Keratinocyte (primary cell): ENCODE results near the gene NOTCH1. TPM values are rescaled to one million over a fixed set of nuclear protein-coding genes. Genes with fewer than 3 reads are reported as not detected.

Source experiments
- DNase-seq: peaks from one replicate; pipeline ENCODE4 v3.0.0-alpha.2; 2011; ENCODE audit warnings: low read depth, missing footprints, low spot score
- FAIRE-seq: peaks from 2 replicates; lab custom pipeline; 2011; peaks lifted over from hg19 to GRCh38; lab: Jason Lieb, UNC
- H2AFZ ChIP-seq: 2 replicates; pipeline ENCODE4 v1.6.0; 2012; ENCODE audit warnings: low read length, control low read depth, inconsistent platforms; ENCODE audit not compliant: control insufficient read depth
- H3K27ac ChIP-seq: 2 replicates; pipeline ENCODE4 v1.5.1; 2011; ENCODE audit warnings: low read length; ENCODE audit not compliant: control insufficient read depth, insufficient read depth
- H3K27me3 ChIP-seq: 3 replicates; pipeline ENCODE4 v1.6.0; 2011; ENCODE audit warnings: low read length; ENCODE audit not compliant: control insufficient read depth, insufficient read depth; ENCODE audit errors: extremely low read depth
- H3K36me3 ChIP-seq, 2 experiments: 2 replicates in 1 of 2; 3 replicates in 1 of 2; pipeline ENCODE4 v1.5.1; 2011; ENCODE audit warnings: low read length in 2 of 2, mild to moderate bottlenecking in 1 of 2; ENCODE audit not compliant: control insufficient read depth in 2 of 2, insufficient read depth in 2 of 2; ENCODE audit errors: extremely low read depth in 1 of 2
- H3K4me1 ChIP-seq: 3 replicates; pipeline ENCODE4 v1.5.1; 2011; ENCODE audit warnings: low read length; ENCODE audit not compliant: control insufficient read depth, insufficient read depth; ENCODE audit errors: extremely low read depth
- H3K4me2 ChIP-seq: 3 replicates; pipeline ENCODE4 v1.6.0; 2011; ENCODE audit warnings: low read depth, low read length; ENCODE audit not compliant: control insufficient read depth, insufficient read depth; ENCODE audit errors: extremely low read depth
- H3K4me3 ChIP-seq, 3 experiments: fragments of 200-600 bp in 1 of 3; sonication (generic) in 1 of 3; 2 replicates in 2 of 3; 3 replicates in 1 of 3; pipeline ENCODE4 v1.5.1; 2011 to 2016; ENCODE audit warnings: low read length in 3 of 3, mild to moderate bottlenecking in 3 of 3, control low read depth in 2 of 3, inconsistent platforms in 1 of 3, low read depth in 1 of 3, mixed read lengths in 1 of 3, mixed run types in 1 of 3, moderate library complexity in 1 of 3; ENCODE audit not compliant: control insufficient read depth in 2 of 3, insufficient read depth in 2 of 3; ENCODE audit errors: extremely low read depth in 1 of 3
- H3K79me2 ChIP-seq: 2 replicates; pipeline ENCODE4 v1.6.0; 2012; ENCODE audit warnings: low read length; ENCODE audit not compliant: control insufficient read depth, insufficient read depth
- H3K9ac ChIP-seq: 3 replicates; pipeline ENCODE4 v1.6.0; 2011; ENCODE audit warnings: low read length; ENCODE audit not compliant: control insufficient read depth, insufficient read depth; ENCODE audit errors: extremely low read depth
- H3K9me1 ChIP-seq: 3 replicates; pipeline ENCODE4 v1.6.0; 2011; ENCODE audit warnings: low read length; ENCODE audit not compliant: control insufficient read depth, insufficient read depth; ENCODE audit errors: extremely low read depth
- H3K9me3 ChIP-seq: 2 replicates; pipeline ENCODE4 v1.5.1; 2012; ENCODE audit warnings: low read depth, low read length; ENCODE audit not compliant: control insufficient read depth
- H4K20me1 ChIP-seq: 3 replicates; pipeline ENCODE4 v1.6.0; 2011; ENCODE audit warnings: low read length; ENCODE audit not compliant: control insufficient read depth, insufficient read depth; ENCODE audit errors: extremely low read depth
- CTCF ChIP-seq, 3 experiments: IDR thresholded peaks in 1 of 3; conservative IDR thresholded peaks in 1 of 3; optimal IDR thresholded peaks in 1 of 3; 2 replicates in 2 of 3; 3 replicates in 1 of 3; pipeline versions ENCODE3 to v1.5.1; 2011; ENCODE audit warnings: low read length in 3 of 3, mild to moderate bottlenecking in 3 of 3, moderate library complexity in 2 of 3, control low read depth in 1 of 3, inconsistent platforms in 1 of 3; ENCODE audit not compliant: insufficient read depth in 2 of 3; ENCODE audit errors: extremely low read depth in 1 of 3
- EZH2 ChIP-seq: IDR thresholded peaks from one replicate; pipeline ENCODE4 v1.6.1; 2012; ENCODE audit warnings: inconsistent platforms, mild to moderate bottlenecking, low read length, moderate library complexity
- dilution Hi-C: fragments of 300-500 bp; cut with MboI; formaldehyde crosslinking; loops from one replicate; pipeline ENCODE4 v1.7.0; 2020; ENCODE audit warnings: low sequenced_read_pairs; ENCODE audit not compliant: extremely low pct_ligation_motif_present
- polyA plus RNA-seq, 5 experiments: library from polyadenylated mRNA; depleted of rRNA in 3 of 5; stranded (reverse) in 3 of 5; stranded (forward) in 1 of 5; unstranded in 1 of 5; fragments of >200 nt; gene quantifications; 1 replicate in 1 of 5; 2 replicates in 3 of 5; 3 replicates in 1 of 5; pipeline versions ENCODE4 v1.2.1 to v1.2.3, GENCODE V29; 2011 to 2012; ENCODE audit warnings: missing spikeins in 2 of 5, low read depth in 1 of 5, low replicate concordance in 1 of 5

The NOTCH1 gene
- polyA plus RNA-seq, 1 donor (not counting 4 experiments of a cell fraction or from before 2014, with no cell fraction given): 6.1 TPM

DNA sequence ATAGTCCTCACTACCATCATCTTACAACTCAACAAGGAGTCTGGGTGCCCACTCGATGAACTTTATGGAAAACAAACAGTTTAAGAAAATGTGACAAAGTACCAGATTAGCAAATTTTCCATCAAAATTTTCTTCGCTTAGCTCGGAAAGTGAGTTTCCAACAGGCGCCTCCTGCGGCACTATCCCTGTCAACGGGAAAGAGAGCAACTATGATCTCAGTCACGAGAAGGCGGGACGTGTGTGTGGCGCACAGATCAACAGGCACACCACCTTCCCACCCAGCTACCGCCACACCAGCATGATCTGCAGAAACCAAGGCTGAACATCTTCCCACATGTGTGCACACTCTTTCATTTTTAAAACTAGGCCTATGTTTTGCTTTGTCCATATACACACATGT lies 92.5 kb downstream of the NOTCH1 start:
- H4K20me1 ChIP-seq: peaks cover 3% of the 10 kb centered on the region
- dilution Hi-C loops: no loop called here
- no peak for FAIRE-seq

GRCh38 chr9:136451221-136451877 lies 94.5 kb downstream of the NOTCH1 start:
- Histone ChIP-seq H3K4me1 (no peaks in the 10 kb centered on the region), H3K4me3 (no peak overlapping the region), H2AFZ (no peak overlapping the region), H4K20me1 (no peaks in the 10 kb centered on the region), H3K36me3 (peaks cover 54 to 58% of the 10 kb centered on the region in 2 experiments), H3K27ac (no peak overlapping the region), H3K27me3 (no peaks in the 10 kb centered on the region), H3K9me1 (no peaks in the 10 kb centered on the region), H3K4me2 (no peak overlapping the region), H3K9ac (no peak overlapping the region), H3K79me2 (peaks cover 2% of the 10 kb centered on the region), H3K9me3 (no peaks in the 10 kb centered on the region)
- no peak for FAIRE-seq
- TF ChIP-seq EZH2 (no peak), CTCF (optimal IDR thresholded peaks at IDR 0.05 in 1 of 3, IDR thresholded peaks at IDR 0.05 in 1 of 3, conservative IDR thresholded peaks at IDR 0.05 in 1 of 3; ENCODE audit: extremely low read depth in 1 of 3, insufficient read depth in 2 of 3, low read length in 3 of 3) (no peak)
- dilution Hi-C loops: no loop called here
- DNase-seq: no peak

More for the DNA sequence above, 92.5 kb downstream of the NOTCH1 start:
- Histone ChIP-seq H3K27me3 (no peaks in the 10 kb centered on the region), H3K4me1 (no peaks in the 10 kb centered on the region), H3K79me2 (no peaks in the 10 kb centered on the region), H3K9me1 (no peaks in the 10 kb centered on the region), H3K9ac (no peak overlapping the region), H2AFZ (no peak overlapping the region), H3K4me2 (no peak overlapping the region), H3K4me3 (no peak overlapping the region), H3K36me3 (peaks cover 54 to 57% of the 10 kb centered on the region in 2 experiments), H3K9me3 (no peaks in the 10 kb centered on the region), H3K27ac (no peak overlapping the region)
- DNase-seq: no peak
- TF ChIP-seq EZH2: no peak
- no peak for TF ChIP-seq CTCF (optimal IDR thresholded peaks at IDR 0.05 in 1 of 3, IDR thresholded peaks at IDR 0.05 in 1 of 3, conservative IDR thresholded peaks at IDR 0.05 in 1 of 3; ENCODE audit: extremely low read depth in 1 of 3, insufficient read depth in 2 of 3, low read length in 3 of 3)
